Neutrophil (primary cell): ENCODE results near the gene PCBD1.

Experiments
- H3K27ac ChIP-seq: fragments of 200-600 bp; sonication (generic); 2 replicates; pipeline ENCODE4 v1.5.1; 2016; ENCODE audit warnings: mild to moderate bottlenecking, moderate library complexity
- H3K27me3 ChIP-seq: fragments of 200-600 bp; sonication (generic); 2 replicates; pipeline ENCODE4 v1.6.0; 2016; ENCODE audit warnings: mild to moderate bottlenecking
- H3K36me3 ChIP-seq: fragments of 200-600 bp; sonication (generic); 2 replicates; pipeline ENCODE4 v1.5.1; 2017
- H3K4me1 ChIP-seq, 2 experiments: fragments of 200-600 bp in 1 of 2; sonication (generic) in 1 of 2; 1 replicate in 1 of 2; 2 replicates in 1 of 2; pipeline versions ENCODE4 v1.5.1 to v1.6.1; 2013 to 2016; ENCODE audit warnings: low read depth in 1 of 2, low read length in 1 of 2, mild to moderate bottlenecking in 1 of 2, moderate library complexity in 1 of 2; ENCODE audit not compliant: control insufficient read depth in 1 of 2, insufficient read depth in 1 of 2
- H3K4me3 ChIP-seq, 2 experiments: fragments of 200-600 bp in 1 of 2; sonication (generic) in 1 of 2; 1 replicate in 1 of 2; 2 replicates in 1 of 2; pipeline ENCODE4 v1.5.1; 2013 to 2016; ENCODE audit warnings: low read depth in 1 of 2, low read length in 1 of 2, mild to moderate bottlenecking in 1 of 2, moderate library complexity in 1 of 2
- H3K9me3 ChIP-seq: fragments of 200-600 bp; sonication (generic); 2 replicates; pipeline ENCODE4 v1.5.1; 2016
- TF ChIP-seq, protein P1 (sequence below): fragments of 200-600 bp; sonication (generic); IDR thresholded peaks from 2 replicates; pipeline ENCODE4 v1.5.1; 2016; ENCODE audit warnings: antibody characterized with exemption

PCBD1 gene

DNA sequence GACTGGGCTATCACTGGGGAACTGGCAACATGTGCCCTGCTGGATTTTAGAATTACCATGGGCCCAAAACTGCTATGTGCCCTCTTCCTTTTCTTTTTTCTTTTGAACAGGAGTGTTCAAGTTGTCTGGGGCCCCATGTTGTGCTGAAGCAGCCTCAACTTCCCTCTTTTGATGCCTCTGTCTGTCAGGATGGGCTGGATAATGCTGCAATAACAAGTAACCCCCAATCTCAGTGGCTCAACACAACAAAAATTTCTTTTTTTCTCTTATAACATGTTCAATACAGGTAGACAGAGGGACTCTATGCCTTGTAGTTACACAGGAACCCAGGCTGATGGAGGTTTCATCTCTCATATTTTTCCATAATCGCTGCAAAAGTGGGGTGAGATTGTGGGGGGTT is 8.2 kb upstream of the PCBD1 start:
- H3K9me3 ChIP-seq = no peaks in the 10 kb centered on the region
- H3K36me3 ChIP-seq = no peaks in the 10 kb centered on the region
- H3K4me3 ChIP-seq = no peak overlapping the region
- no peaks in the 10 kb centered on the region for H3K27me3 ChIP-seq
- TF ChIP-seq, protein P1, sequence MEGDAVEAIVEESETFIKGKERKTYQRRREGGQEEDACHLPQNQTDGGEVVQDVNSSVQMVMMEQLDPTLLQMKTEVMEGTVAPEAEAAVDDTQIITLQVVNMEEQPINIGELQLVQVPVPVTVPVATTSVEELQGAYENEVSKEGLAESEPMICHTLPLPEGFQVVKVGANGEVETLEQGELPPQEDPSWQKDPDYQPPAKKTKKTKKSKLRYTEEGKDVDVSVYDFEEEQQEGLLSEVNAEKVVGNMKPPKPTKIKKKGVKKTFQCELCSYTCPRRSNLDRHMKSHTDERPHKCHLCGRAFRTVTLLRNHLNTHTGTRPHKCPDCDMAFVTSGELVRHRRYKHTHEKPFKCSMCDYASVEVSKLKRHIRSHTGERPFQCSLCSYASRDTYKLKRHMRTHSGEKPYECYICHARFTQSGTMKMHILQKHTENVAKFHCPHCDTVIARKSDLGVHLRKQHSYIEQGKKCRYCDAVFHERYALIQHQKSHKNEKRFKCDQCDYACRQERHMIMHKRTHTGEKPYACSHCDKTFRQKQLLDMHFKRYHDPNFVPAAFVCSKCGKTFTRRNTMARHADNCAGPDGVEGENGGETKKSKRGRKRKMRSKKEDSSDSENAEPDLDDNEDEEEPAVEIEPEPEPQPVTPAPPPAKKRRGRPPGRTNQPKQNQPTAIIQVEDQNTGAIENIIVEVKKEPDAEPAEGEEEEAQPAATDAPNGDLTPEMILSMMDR = no peak
- H3K4me1 ChIP-seq = peaks cover 8 to 18% of the 10 kb centered on the region in 2 experiments
- H3K27ac ChIP-seq = no peak overlapping the region

GRCh38 chr10:70894416-70894815 is 6.1 kb upstream of the PCBD1 start:
- no peaks in the 10 kb centered on the region for H3K27me3 ChIP-seq
- no peak overlapping the region for H3K4me3 ChIP-seq
- H3K4me1 ChIP-seq = peaks cover 7 to 13% of the 10 kb centered on the region in 2 experiments
- no peaks in the 10 kb centered on the region for H3K36me3 ChIP-seq
- no peak overlapping the region for H3K27ac ChIP-seq
- H3K9me3 ChIP-seq = no peaks in the 10 kb centered on the region
- TF ChIP-seq, protein P1 = no peak

DNA sequence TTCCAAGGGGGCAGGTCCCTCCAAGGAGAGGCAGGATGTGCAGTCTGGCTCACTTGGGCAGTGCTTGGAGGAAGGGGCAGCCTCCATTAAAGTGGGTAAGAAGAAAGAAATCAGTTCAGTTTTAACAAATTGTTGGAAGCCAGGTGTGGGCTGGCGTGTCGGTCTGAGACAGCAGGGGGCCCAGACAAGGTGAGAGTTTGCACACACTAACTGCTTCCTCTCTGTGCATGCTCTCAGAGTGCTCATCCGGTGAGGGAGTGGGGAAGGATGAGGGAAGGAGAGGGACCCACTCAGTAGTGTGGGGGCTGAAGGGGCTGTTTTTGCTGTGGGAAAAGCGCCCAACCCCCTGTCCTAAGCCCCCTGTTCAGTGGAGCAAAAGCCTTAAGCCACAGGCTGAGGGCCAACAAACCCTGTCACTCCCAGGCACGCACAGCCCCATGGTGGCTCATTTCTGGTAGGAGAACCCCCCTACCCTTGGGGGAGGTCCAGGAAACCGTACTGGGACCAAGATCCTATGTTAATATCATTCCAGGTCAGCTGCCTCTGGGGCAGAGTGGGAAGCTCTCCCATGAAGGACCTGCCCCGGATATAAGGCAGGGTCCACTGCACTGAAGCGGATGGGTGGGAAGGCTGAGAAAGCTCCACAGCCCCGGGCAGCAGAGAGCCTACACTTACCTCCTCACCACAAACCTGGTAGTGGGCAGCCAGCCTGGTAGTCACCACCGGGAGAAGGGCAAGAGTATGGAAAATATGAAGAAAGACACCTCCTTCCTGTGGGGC is 5.1 kb upstream of the PCBD1 start:
- Histone ChIP-seq H3K9me3 (no peaks in the 10 kb centered on the region), H3K4me1 (peaks cover 8 to 15% of the 10 kb centered on the region in 2 experiments), H3K27ac (no peak overlapping the region), H3K27me3 (peaks cover 4% of the 10 kb centered on the region), H3K36me3 (no peaks in the 10 kb centered on the region), H3K4me3 (no peak overlapping the region)
- TF ChIP-seq, protein P1 = no peak

GRCh38 chr10:70892631-70893030 is 4.3 kb upstream of the PCBD1 start:
- peaks cover 11% of the 10 kb centered on the region for H3K27me3 ChIP-seq
- no peak overlapping the region for H3K27ac ChIP-seq
- TF ChIP-seq, protein P1 = no peak
- no peak overlapping the region for H3K4me3 ChIP-seq
- no peaks in the 10 kb centered on the region for H3K9me3 ChIP-seq
- H3K36me3 ChIP-seq = no peaks in the 10 kb centered on the region
- H3K4me1 ChIP-seq = peaks cover 13 to 17% of the 10 kb centered on the region in 2 experiments

DNA sequence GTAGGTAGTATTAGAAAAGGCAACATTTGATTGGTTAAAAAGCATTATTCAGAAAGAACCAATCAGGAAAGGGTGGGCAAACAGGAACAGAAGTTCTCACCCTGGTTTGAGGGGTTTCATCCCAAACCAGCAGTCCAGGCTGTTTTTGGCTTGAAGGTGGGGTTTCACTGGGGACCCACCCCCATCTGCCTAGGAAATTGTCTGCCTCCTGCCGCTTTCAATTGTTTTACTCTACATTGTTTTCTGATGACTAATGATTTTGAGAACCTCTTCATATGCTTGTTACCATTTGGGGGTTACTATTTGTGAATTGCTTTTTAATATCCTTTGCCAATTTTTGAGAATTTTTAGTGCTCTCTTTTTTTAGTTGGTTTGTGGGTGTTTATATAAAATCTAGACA is 3.3 kb upstream of the PCBD1 start:
- TF ChIP-seq, protein P1 = no peak
- Histone ChIP-seq H3K4me3 (no peak overlapping the region), H3K9me3 (no peaks in the 10 kb centered on the region)

More for the DNA sequence above, 3.3 kb upstream of the PCBD1 start:
- Histone ChIP-seq H3K36me3 (no peaks in the 10 kb centered on the region), H3K4me1 (peaks cover 14 to 18% of the 10 kb centered on the region in 2 experiments), H3K27ac (no peak overlapping the region), H3K27me3 (peaks cover 11% of the 10 kb centered on the region)
